HepG2 (cell line): ENCODE measurements around the gene DSCAM.

Experiments
- CEBPB ChIP-seq: IDR thresholded peaks from 2 replicates; pipeline ENCODE4 v1.6.1; 2011; ENCODE audit warnings: low read depth, low read length, improper control_type of control experiment, borderline replicate concordance
- CTCF ChIP-seq: sonication (generic); formaldehyde crosslinking; IDR thresholded peaks from 2 replicates; pipeline ENCODE4 v1.5.0; 2020; ENCODE audit warnings: mild to moderate bottlenecking, missing genetic modification reagents, moderate library complexity
- PAWR ChIP-seq: sonication (generic); formaldehyde crosslinking; IDR thresholded peaks from 2 replicates; pipeline ENCODE4 v1.4.0; 2020; ENCODE audit warnings: missing genetic modification reagents, mild to moderate bottlenecking, borderline replicate concordance
- TCF12 ChIP-seq, 2 experiments: fragments of 450-650 bp in 1 of 2; sonication (generic) in 1 of 2; formaldehyde crosslinking in 1 of 2; IDR thresholded peaks; 2 replicates each; pipeline versions ENCODE4 v1.6.1 to v1.8.0; 2017 to 2022; ENCODE audit warnings: antibody characterized with exemption in 1 of 2, mild to moderate bottlenecking in 1 of 2, missing genetic modification reagents in 1 of 2, moderate library complexity in 1 of 2
- TRIM22 ChIP-seq: fragments of 450-650 bp; IDR thresholded peaks from 2 replicates; pipeline ENCODE4 v1.6.1; 2017
- ZBTB33 ChIP-seq: sonication (generic); formaldehyde crosslinking; IDR thresholded peaks from 2 replicates; pipeline ENCODE4 v1.4.0; 2020; ENCODE audit warnings: missing genetic modification reagents
- ZNF264 ChIP-seq: sonication (generic); formaldehyde crosslinking; IDR thresholded peaks from 2 replicates; pipeline ENCODE4 v1.4.0; 2020; ENCODE audit warnings: missing genetic modification reagents

- TF ChIP-seq ZBTB33 (CRISPR knock-in tag) (no peak), CEBPB (no peak), TCF12 (IDR thresholded peaks at IDR 0.05) (no peak), TCF12 (CRISPR knock-in tag; IDR thresholded peaks at IDR 0.05) (no peak), PAWR (no peak), CTCF (CRISPR knock-in tag) (no peak), ZNF264 (CRISPR knock-in tag) (no peak), TRIM22 (no peak)
Observed at GRCh38 chr21:40602080-40602479, 244.9 kb downstream of the DSCAM start.
